Mesenchymal stem cell (in vitro differentiated cells and primary cell): Measurements from ENCODE around the gene MTSS2.

ENCODE experiments used
- DNase-seq: peaks from one replicate; pipeline ENCODE4 v3.0.0-alpha.2; 2013
- H2AFZ ChIP-seq: one replicate; pipeline ENCODE4 v1.6.1; 2013; ENCODE audit warnings: low read depth, mild to moderate bottlenecking, control low read depth, inconsistent platforms, low read length, moderate library complexity
- H2AK5ac ChIP-seq: 2 replicates; pipeline ENCODE4 v1.6.1; 2013; ENCODE audit warnings: low read length, moderate library complexity, mild to moderate bottlenecking, inconsistent platforms; ENCODE audit not compliant: severe bottlenecking
- H2BK120ac ChIP-seq: one replicate; pipeline ENCODE4 v1.6.1; 2013; ENCODE audit warnings: low read depth, mild to moderate bottlenecking, inconsistent platforms, low read length, moderate library complexity
- H2BK12ac ChIP-seq, 2 experiments: one replicate each; pipeline ENCODE4 v1.6.1; 2013; ENCODE audit warnings: inconsistent platforms in 2 of 2, low read length in 2 of 2, mild to moderate bottlenecking in 2 of 2, moderate library complexity in 2 of 2, control low read depth in 1 of 2
- H2BK15ac ChIP-seq: one replicate; pipeline ENCODE4 v1.6.1; 2013; ENCODE audit warnings: mild to moderate bottlenecking, low read depth, inconsistent platforms; ENCODE audit not compliant: poor library complexity, severe bottlenecking
- H2BK5ac ChIP-seq: 2 replicates; pipeline ENCODE4 v1.6.1; 2013; ENCODE audit warnings: low read depth, mild to moderate bottlenecking, low read length, control low read depth, inconsistent platforms; ENCODE audit not compliant: poor library complexity, severe bottlenecking
- H3K14ac ChIP-seq, 2 experiments: one replicate each; pipeline ENCODE4 v1.6.1; 2013; ENCODE audit warnings: inconsistent platforms in 2 of 2, low read length in 2 of 2, control low read depth in 1 of 2, mild to moderate bottlenecking in 1 of 2, moderate library complexity in 1 of 2
- H3K18ac ChIP-seq, 2 experiments: one replicate each; pipeline ENCODE4 v1.6.1; 2013; ENCODE audit warnings: inconsistent platforms in 2 of 2, low read length in 2 of 2, control low read depth in 1 of 2, low read depth in 1 of 2, mild to moderate bottlenecking in 1 of 2
- H3K23ac ChIP-seq, 2 experiments: one replicate each; pipeline ENCODE4 v1.6.1; 2013; ENCODE audit warnings: inconsistent platforms in 2 of 2, low read length in 2 of 2, mild to moderate bottlenecking in 2 of 2, moderate library complexity in 2 of 2, control low read depth in 1 of 2
- H3K27ac ChIP-seq: 2 replicates; pipeline ENCODE4 v1.5.1; 2013; ENCODE audit warnings: mild to moderate bottlenecking, moderate library complexity, low read length, control low read depth, inconsistent platforms; ENCODE audit not compliant: poor library complexity, severe bottlenecking
- H3K27me3 ChIP-seq, 2 experiments: 2 replicates each; pipeline versions ENCODE4 v1.6.1 to v1.7.0; 2013; ENCODE audit warnings: low read length in 2 of 2, mild to moderate bottlenecking in 2 of 2, moderate library complexity in 2 of 2, control low read depth in 1 of 2, inconsistent platforms in 1 of 2; ENCODE audit not compliant: control insufficient read depth in 1 of 2, insufficient read depth in 1 of 2
- H3K36me3 ChIP-seq, 2 experiments: 2 replicates each; pipeline versions ENCODE4 v1.6.1 to v1.7.0; 2013; ENCODE audit warnings: low read length in 2 of 2, control low read depth in 1 of 2, inconsistent platforms in 1 of 2, low read depth in 1 of 2, mild to moderate bottlenecking in 1 of 2; ENCODE audit not compliant: insufficient read depth in 2 of 2, control insufficient read depth in 1 of 2
- H3K4ac ChIP-seq, 2 experiments: one replicate each; pipeline ENCODE4 v1.6.1; 2013; ENCODE audit warnings: inconsistent platforms in 2 of 2, low read length in 2 of 2, mild to moderate bottlenecking in 2 of 2, moderate library complexity in 2 of 2, control low read depth in 1 of 2, low read depth in 1 of 2
- H3K4me1 ChIP-seq: 2 replicates; pipeline ENCODE4 v1.6.1; 2013; ENCODE audit warnings: low read depth, low read length, control low read depth; ENCODE audit not compliant: control insufficient read depth, insufficient read depth
- H3K4me2 ChIP-seq: 2 replicates; pipeline ENCODE4 v1.6.1; 2013; ENCODE audit warnings: low read length, mild to moderate bottlenecking, inconsistent platforms; ENCODE audit not compliant: poor library complexity, severe bottlenecking
- H3K4me3 ChIP-seq, 2 experiments: 2 replicates each; pipeline versions ENCODE4 v1.5.1 to v1.7.0; 2013; ENCODE audit warnings: low read length in 2 of 2, mild to moderate bottlenecking in 2 of 2, control low read depth in 1 of 2, low read depth in 1 of 2; ENCODE audit not compliant: insufficient read depth in 1 of 2
- H3K79me1 ChIP-seq: replicated peaks from 2 replicates; pipeline ENCODE4 v1.6.1; 2013; ENCODE audit warnings: mild to moderate bottlenecking, control low read depth, low read length, inconsistent platforms; ENCODE audit not compliant: poor library complexity, severe bottlenecking
- H3K9ac ChIP-seq: 2 replicates; pipeline ENCODE4 v1.7.0; 2013; ENCODE audit warnings: mild to moderate bottlenecking, low read length, moderate library complexity
- H3K9me3 ChIP-seq: 2 replicates; pipeline ENCODE4 v1.7.0; 2013; ENCODE audit warnings: mild to moderate bottlenecking, low read length; ENCODE audit not compliant: control insufficient read depth
- H4K8ac ChIP-seq: one replicate; pipeline ENCODE4 v1.6.1; 2013; ENCODE audit warnings: inconsistent platforms, mild to moderate bottlenecking, low read length, moderate library complexity
- H4K91ac ChIP-seq: one replicate; pipeline ENCODE4 v1.6.1; 2013; ENCODE audit warnings: mild to moderate bottlenecking, low read length, inconsistent platforms
- WGBS: methylation state at CpG from one replicate; pipeline ENCODE4 v1.1.7; 2013; ENCODE audit warnings: mixed read lengths; 5-methylcytosine and 5-hydroxymethylcytosine counted together

Gene MTSS2

GRCh38 chr16:70679671-70680494, 6.0 kb downstream of the MTSS2 start:
- Histone ChIP-seq H3K9ac (no peak overlapping the region), H3K27ac (no peak overlapping the region), H3K36me3 (peaks cover 56 to 69% of the 10 kb centered on the region in 2 experiments), H2BK120ac (no peak overlapping the region), H3K79me1 (peaks cover 53% of the 10 kb centered on the region), H2BK5ac (no peak overlapping the region), H3K4me2 (no peak overlapping the region), H2AK5ac (no peak overlapping the region), H3K4me1 (peaks cover 45% of the 10 kb centered on the region), H4K91ac (peak overlapping the region; percentile 48), H3K18ac (peak overlapping the region in 1 of 2 experiments; percentile 64), H3K4ac (peak overlapping the region in 1 of 2 experiments; percentile 40), H2AFZ (no peak overlapping the region), H2BK12ac (no peak overlapping the region), H3K23ac (no peak overlapping the region), H2BK15ac (no peak overlapping the region), H3K4me3 (no peak overlapping the region), H3K27me3 (no peaks in the 10 kb centered on the region), H3K14ac (no peak overlapping the region), H3K9me3 (no peaks in the 10 kb centered on the region), H4K8ac (peak overlapping the region; percentile 82)
- no peak for DNase-seq
- WGBS, result 53% methylated on average over 64 of the region's 80 CpGs

- Histone ChIP-seq H3K9ac (no peak overlapping the region), H2BK12ac (no peak overlapping the region), H3K9me3 (no peaks in the 10 kb centered on the region), H2BK15ac (peak overlapping the region; percentile 2), H3K18ac (peak overlapping the region in 1 of 2 experiments; percentile 21), H3K4ac (no peak overlapping the region), H2AK5ac (no peak overlapping the region), H3K4me1 (peaks cover 38% of the 10 kb centered on the region), H3K14ac (no peak overlapping the region), H2BK5ac (no peak overlapping the region), H4K91ac (no peak overlapping the region), H3K23ac (no peak overlapping the region), H3K36me3 (peaks cover 64 to 77% of the 10 kb centered on the region in 2 experiments), H2AFZ (no peak overlapping the region), H3K27me3 (no peaks in the 10 kb centered on the region), H3K4me3 (no peak overlapping the region), H3K79me1 (peaks cover 55% of the 10 kb centered on the region), H2BK120ac (no peak overlapping the region), H3K4me2 (no peak overlapping the region), H3K27ac (no peak overlapping the region), H4K8ac (no peak overlapping the region)
- 87% methylated on average over 31 of the region's 31 CpGs for WGBS
- DNase-seq, result no peak
Measured at GRCh38 chr16:70678898-70679670, 6.8 kb downstream of the MTSS2 start.

GRCh38 chr16:70678121-70678897, 7.5 kb downstream of the MTSS2 start:
- Histone ChIP-seq H2BK12ac (no peak overlapping the region), H3K4me1 (peaks cover 31% of the 10 kb centered on the region), H2BK15ac (no peak overlapping the region), H3K36me3 (peaks cover 71 to 75% of the 10 kb centered on the region in 2 experiments), H3K4ac (no peak overlapping the region), H3K27ac (no peak overlapping the region), H3K27me3 (no peaks in the 10 kb centered on the region), H3K18ac (no peak overlapping the region), H3K9ac (no peak overlapping the region), H2AFZ (no peak overlapping the region), H3K14ac (no peak overlapping the region), H3K23ac (no peak overlapping the region), H3K79me1 (peaks cover 55% of the 10 kb centered on the region), H3K4me3 (no peak overlapping the region), H4K8ac (no peak overlapping the region), H3K9me3 (no peaks in the 10 kb centered on the region), H2BK5ac (no peak overlapping the region), H2BK120ac (no peak overlapping the region), H3K4me2 (no peak overlapping the region), H2AK5ac (no peak overlapping the region), H4K91ac (no peak overlapping the region)
- no peak for DNase-seq
- 96% methylated on average over 22 of the region's 22 CpGs for WGBS
